GM21381 (cell line): ENCODE data around the gene CALY.
A peak's percentile ranks its signal among the peaks of the same experiment; 100 is the strongest.
"Not testable (repeated sequence)": the region's sequence is repeated elsewhere in the genome, so short reads cannot be mapped to it uniquely, and the experiment has no call there.

Source experiments
- ATAC-seq: cut with Tn5 transposase; IDR thresholded peaks from one replicate; pipeline ENCODE4 v1.9.1; 2021; ENCODE audit warnings: mild to moderate bottlenecking, moderate library complexity; ENCODE audit not compliant: unreplicated experiment

CALY gene, protein sequence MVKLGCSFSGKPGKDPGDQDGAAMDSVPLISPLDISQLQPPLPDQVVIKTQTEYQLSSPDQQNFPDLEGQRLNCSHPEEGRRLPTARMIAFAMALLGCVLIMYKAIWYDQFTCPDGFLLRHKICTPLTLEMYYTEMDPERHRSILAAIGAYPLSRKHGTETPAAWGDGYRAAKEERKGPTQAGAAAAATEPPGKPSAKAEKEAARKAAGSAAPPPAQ

GRCh38 chr10:133336577-133337369, at the start of gene CALY:
TSS of gene CALY (minus strand) at chr10:133336896. CDS start at chr10:133328989, 7,907 bp downstream.
- no peak for ATAC-seq

- ATAC-seq, result no peak
Observed at GRCh38 chr10:133385214-133385613, 48.5 kb upstream of the CALY start.

GRCh38 chr10:133384071-133384470, 47.4 kb upstream of the CALY start:
- ATAC-seq, result no peak

DNA sequence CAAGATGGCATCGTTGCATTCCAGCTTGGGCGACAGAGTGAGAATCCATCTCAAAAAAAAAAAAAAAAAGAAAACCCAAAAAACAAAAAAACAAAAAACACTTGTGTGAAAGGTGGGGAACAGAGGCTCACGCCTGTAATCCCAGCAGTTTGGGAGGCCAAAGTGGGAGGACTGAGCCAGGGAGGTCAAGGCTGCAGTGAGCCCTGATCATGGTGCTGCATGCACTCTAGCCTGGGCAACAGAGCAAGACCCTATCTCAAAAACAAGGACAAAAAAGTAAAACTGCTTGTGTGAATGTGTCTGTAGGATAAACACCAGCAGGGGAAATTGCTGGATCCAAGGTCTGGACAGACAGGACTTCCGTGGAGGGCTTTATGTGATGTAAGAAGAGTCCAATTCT, 46.9 kb upstream of the CALY start:
- no peak for ATAC-seq

DNA sequence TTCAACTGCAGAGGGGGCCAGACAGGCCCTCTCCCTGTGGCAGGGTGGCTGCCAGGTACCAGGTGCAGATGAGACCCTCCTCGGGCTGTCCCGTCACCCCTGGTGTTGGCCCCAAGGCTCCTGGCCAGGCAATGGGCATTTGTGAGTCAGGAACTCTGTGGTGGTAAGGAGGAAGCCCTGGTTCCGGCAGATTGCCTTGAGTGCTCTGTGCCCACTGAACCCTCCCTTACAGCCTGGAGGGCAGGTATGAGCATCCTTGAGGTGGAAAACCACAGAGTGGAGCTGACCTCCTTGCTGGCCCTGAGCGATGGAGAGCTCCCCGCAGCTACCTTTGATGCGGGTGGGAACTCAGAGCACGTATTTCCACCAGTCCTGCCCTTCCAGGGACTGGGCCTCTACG, 44.3 kb upstream of the CALY start:
- ATAC-seq, result no peak

DNA sequence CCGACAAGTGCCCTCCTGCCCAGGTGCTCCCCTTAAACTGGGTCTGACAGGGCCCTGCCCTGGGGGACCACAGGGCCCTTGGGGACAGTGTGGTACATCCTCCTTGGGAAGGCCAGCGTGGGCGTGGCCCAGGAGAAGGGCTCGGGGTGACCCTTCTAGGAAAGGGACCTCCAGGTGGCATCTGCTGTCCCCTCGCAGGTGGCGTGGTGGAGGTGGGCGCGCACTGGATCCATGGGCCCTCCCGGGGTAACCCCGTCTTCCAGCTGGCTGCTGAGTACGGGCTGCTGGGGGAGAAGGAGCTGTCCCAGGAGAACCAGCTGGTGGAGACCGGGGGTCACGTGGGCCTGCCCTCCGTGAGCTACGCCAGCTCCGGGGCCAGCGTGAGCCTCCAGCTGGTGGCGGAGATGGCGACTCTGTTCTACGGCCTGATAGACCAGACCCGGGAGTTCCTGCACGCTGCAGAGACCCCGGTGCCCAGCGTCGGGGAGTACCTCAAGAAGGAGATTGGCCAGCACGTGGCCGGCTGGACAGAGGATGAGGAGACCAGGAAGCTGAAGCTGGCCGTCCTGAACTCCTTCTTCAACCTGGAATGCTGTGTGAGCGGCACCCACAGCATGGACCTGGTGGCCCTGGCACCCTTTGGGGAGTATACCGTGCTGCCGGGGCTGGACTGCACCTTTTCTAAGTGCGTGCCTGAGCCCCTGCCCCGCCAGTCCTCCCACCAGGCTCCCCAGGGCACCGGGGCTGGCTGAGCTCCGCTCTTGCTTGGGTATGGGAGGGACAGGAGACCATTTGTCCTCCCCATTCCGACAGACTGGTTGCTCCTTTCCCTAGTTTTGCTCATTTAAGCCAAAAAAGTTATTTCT, 43.3 kb upstream of the CALY start:
- no peak for ATAC-seq

DNA sequence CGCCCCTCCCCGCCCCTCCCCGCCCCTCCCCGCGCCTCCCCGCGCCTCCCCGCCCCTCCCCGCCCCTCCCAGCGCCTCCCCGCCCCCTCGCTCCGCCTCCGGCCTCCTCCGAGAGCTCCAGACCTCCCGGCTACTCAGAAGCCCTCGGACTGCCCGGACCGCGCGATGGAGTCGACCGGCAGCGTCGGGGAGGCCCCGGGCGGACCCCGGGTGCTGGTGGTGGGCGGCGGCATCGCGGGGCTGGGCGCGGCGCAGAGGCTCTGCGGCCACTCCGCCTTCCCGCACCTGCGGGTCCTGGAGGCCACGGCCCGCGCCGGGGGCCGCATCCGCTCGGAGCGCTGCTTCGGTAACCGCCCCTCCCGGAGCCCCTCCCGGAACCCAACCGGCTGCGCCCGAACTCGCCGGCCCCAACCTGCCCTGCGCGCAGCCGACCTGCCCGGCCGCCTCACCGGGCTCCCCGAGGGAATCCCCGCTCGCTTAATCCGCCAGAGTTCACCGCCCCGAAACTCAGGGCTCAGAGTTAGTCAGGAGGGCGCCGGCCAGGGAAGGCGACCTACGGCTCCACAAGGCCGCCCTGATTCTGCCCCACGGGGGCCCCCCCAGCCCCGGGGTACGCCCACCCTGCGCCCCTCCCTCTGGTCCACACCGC, 42.6 kb upstream of the CALY start, which contains the start of gene PAOX:
Gene PAOX, plus strand, starts transcription at position 111 of the 649 bp plus-strand sequence. Its CDS starts 55 bp downstream, at position 166.
- peak; percentile 53 for ATAC-seq

DNA sequence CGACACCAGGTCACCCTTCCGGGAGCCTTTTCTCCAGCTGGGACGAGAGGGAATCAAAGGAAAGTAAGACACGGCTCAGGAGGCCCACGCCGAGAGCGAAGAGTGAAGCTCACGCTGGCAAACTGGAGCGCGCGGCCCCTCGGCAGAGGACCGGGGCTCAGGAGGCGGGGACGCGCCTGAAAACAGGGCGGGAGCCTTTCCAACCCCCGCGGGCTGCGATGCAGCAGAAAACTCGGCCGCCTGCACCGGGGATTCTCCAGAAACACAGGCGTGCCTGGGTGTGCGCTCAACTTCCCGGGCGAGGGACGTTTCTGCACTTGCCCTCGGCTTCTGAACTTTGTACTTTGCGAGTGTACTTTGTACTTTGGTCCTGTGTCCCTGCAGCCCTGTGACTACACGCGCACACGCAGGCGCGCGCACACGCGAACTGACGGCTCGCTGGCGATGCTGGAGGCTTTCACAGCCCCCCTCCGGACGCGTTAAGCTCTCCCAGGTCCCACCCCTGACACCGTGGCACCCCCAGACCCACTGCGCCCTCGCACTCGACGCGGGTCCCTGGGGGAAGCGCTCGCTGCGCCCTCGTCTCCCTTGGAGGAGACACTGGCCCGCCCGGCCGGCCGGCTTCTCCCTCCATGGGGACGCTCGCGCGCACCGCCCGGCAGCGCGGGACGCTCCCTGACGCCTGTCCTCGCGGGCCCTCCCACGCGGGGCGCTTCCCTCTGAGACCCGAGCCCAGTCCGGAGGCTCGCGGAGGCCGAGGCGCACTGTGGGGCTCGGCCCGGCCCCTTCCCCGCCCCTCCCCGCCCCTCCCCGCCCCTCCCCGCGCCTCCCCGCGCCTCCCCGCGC, 41.8 kb upstream of the CALY start:
- ATAC-seq, result peak; percentile 45

DNA sequence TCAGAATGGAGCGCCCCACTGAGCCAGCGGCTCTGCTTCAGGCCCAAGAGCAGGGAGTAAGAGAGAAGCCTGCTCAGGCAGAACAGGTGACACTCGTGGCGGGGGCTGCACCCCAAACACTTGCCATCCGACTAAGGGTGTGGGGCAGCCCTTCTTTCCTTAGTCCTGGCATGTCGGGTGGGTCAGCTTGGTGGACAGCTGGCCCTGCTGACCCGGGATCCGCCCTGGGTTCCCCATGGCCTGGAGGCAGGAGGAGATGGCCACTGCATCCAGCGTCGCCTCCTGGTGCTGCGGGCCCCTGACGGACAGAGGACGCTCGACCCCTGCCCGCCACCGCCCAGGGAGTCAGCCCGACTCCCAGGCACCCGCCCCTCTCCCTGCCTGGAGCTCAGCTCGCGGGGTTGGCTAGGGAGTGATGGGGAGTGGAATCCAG, 41.1 kb upstream of the CALY start:
- ATAC-seq, result no peak

- ATAC-seq, result no peak
Observed at GRCh38 chr10:133377025-133377817, 40.5 kb upstream of the CALY start.

DNA sequence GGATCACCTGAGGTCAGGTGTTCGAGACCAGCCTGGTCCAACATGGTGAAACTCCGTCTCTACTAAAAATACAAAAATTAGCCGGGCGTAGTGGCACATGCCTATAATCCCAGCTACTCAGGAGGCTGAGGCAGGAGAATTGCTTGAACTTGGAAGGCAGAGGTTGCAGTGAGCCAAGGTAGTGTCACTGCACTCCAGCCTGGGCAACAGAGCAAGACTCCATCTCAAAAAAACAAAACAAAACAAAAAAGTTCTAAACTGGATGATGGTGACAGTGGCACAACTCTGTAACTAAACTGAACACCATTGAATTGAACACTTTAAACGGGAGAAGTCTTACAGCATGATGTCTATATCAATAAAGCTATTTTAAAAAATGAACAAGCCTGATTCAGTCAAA, 39.5 kb upstream of the CALY start:
- ATAC-seq, result not testable (repeated sequence)

- ATAC-seq, result no peak
Observed at GRCh38 chr10:133375357-133376115, 38.8 kb upstream of the CALY start.

- ATAC-seq, result peak; percentile 97
Observed at GRCh38 chr10:133373174-133374090, 36.7 kb upstream of the CALY start, which contains the start of gene ECHS1. TSS of gene ECHS1 (minus strand) at chr10:133373354. CDS start at chr10:133373333, 21 bp downstream.

- no peak for ATAC-seq
Observed at GRCh38 chr10:133372507-133372906, 35.8 kb upstream of the CALY start.

GRCh38 chr10:133370030-133370786, 33.5 kb upstream of the CALY start:
- no peak for ATAC-seq

- no peak for ATAC-seq
Observed at GRCh38 chr10:133368153-133368552, 31.5 kb upstream of the CALY start.
